Measurements from ENCODE around the gene PHC2. TPM values are rescaled to one million over a fixed set of nuclear protein-coding genes. Genes with fewer than 3 reads are reported as not detected.

Gene PHC2
- total RNA-seq, 1 experiment from 2014 or later, result 137 TPM

GRCh38 chr1:33364565-33364918 is 66.4 kb downstream of the PHC2 start:
- no peaks in the 10 kb centered on the region for H3K9me3 Mint-ChIP-seq (ENCODE audit: unreplicated experiment)
- peaks cover 13% of the 10 kb centered on the region for H3K36me3 Mint-ChIP-seq (ENCODE audit: insufficient read depth, unreplicated experiment)
- no peaks in the 10 kb centered on the region for H3K27me3 Mint-ChIP-seq (ENCODE audit: insufficient read depth, unreplicated experiment)
- ChIA-PET POLR2A (interaction anchor here (0.5 kb wide), 1 partner anchor 68 kb away, joined by 3 read pairs; no protein-coding TSS in a partner anchor), CTCF (interaction anchor here (0.6 to 13.2 kb wide), 3 partner anchors 16 to 68 kb away, joined by 3 to 180 read pairs (median 5); no protein-coding TSS in a partner anchor)
- peaks cover 6% of the 10 kb centered on the region for H3K4me1 Mint-ChIP-seq (ENCODE audit: insufficient read depth, unreplicated experiment)
- no peak overlapping the region for H3K27ac Mint-ChIP-seq (ENCODE audit: low read depth, unreplicated experiment)
- no TSS peak for BruUV-seq (replicated peaks)
- H3K4me3 Mint-ChIP-seq (ENCODE audit: unreplicated experiment), result no peak overlapping the region
- intact Hi-C loops (cut with micrococcal nuclease), result no loop called here
- no peak for DNase-seq (ENCODE audit: unreplicated experiment)
- TF ChIP-seq CTCF (IDR thresholded peaks at IDR 0.05; ENCODE audit: unreplicated experiment), result no peak

GRCh38 chr1:33363470-33363861 is 67.4 kb downstream of the PHC2 start:
- Mint-ChIP-seq H3K27me3 (ENCODE audit: insufficient read depth, unreplicated experiment) (no peaks in the 10 kb centered on the region), H3K4me3 (ENCODE audit: unreplicated experiment) (no peak overlapping the region), H3K9me3 (ENCODE audit: unreplicated experiment) (no peaks in the 10 kb centered on the region), H3K4me1 (ENCODE audit: insufficient read depth, unreplicated experiment) (peaks cover 6% of the 10 kb centered on the region), H3K36me3 (ENCODE audit: insufficient read depth, unreplicated experiment) (peaks cover 13% of the 10 kb centered on the region), H3K27ac (ENCODE audit: low read depth, unreplicated experiment) (no peak overlapping the region)
- no peak for TF ChIP-seq CTCF (IDR thresholded peaks at IDR 0.05; ENCODE audit: unreplicated experiment)
- ChIA-PET POLR2A (no interaction called here), CTCF (interaction anchor here (0.6 to 13.2 kb wide), 4 partner anchors 67 to 209 kb away, joined by 3 to 180 read pairs (median 4); no protein-coding TSS in a partner anchor)
- no TSS peak for BruUV-seq (replicated peaks)
- no peak for DNase-seq (ENCODE audit: unreplicated experiment)
- intact Hi-C loops (cut with micrococcal nuclease), result no loop called here

- no peak for TF ChIP-seq CTCF (IDR thresholded peaks at IDR 0.05; ENCODE audit: unreplicated experiment)
- H3K9me3 Mint-ChIP-seq (ENCODE audit: unreplicated experiment), result no peaks in the 10 kb centered on the region
- intact Hi-C loops (cut with micrococcal nuclease), result no loop called here
- H3K27ac Mint-ChIP-seq (ENCODE audit: low read depth, unreplicated experiment), result no peak overlapping the region
- H3K4me1 Mint-ChIP-seq (ENCODE audit: insufficient read depth, unreplicated experiment), result peaks cover 6% of the 10 kb centered on the region
- no TSS peak for BruUV-seq (replicated peaks)
- no peak overlapping the region for H3K4me3 Mint-ChIP-seq (ENCODE audit: unreplicated experiment)
- H3K27me3 Mint-ChIP-seq (ENCODE audit: insufficient read depth, unreplicated experiment), result no peaks in the 10 kb centered on the region
- no peak for DNase-seq (ENCODE audit: unreplicated experiment)
- H3K36me3 Mint-ChIP-seq (ENCODE audit: insufficient read depth, unreplicated experiment), result peaks cover 13% of the 10 kb centered on the region
- ChIA-PET CTCF (interaction anchor here (1.1 to 13.2 kb wide), 2 partner anchors 67 to 107 kb away, joined by 4 to 180 read pairs; no protein-coding TSS in a partner anchor), POLR2A (interaction anchor here (0.9 kb wide), 1 partner anchor 60 kb away, joined by 3 read pairs; no protein-coding TSS in a partner anchor)
These were observed 67.9 kb downstream of the PHC2 start for GRCh38 chr1:33363021-33363420.

- Mint-ChIP-seq H3K4me1 (ENCODE audit: insufficient read depth, unreplicated experiment) (peaks cover 6% of the 10 kb centered on the region), H3K36me3 (ENCODE audit: insufficient read depth, unreplicated experiment) (peaks cover 13% of the 10 kb centered on the region), H3K4me3 (ENCODE audit: unreplicated experiment) (no peak overlapping the region), H3K27ac (ENCODE audit: low read depth, unreplicated experiment) (peak overlapping the region; percentile 82), H3K27me3 (ENCODE audit: insufficient read depth, unreplicated experiment) (no peaks in the 10 kb centered on the region), H3K9me3 (ENCODE audit: unreplicated experiment) (no peaks in the 10 kb centered on the region)
- no peak for TF ChIP-seq CTCF (IDR thresholded peaks at IDR 0.05; ENCODE audit: unreplicated experiment)
- CTCF ChIA-PET, result interaction anchor here (0.5 to 13.2 kb wide), 6 partner anchors 65 to 935 kb away, joined by 3 to 180 read pairs (median 4); no protein-coding TSS in a partner anchor
- intact Hi-C loops (cut with micrococcal nuclease), result no loop called here
- POLR2A ChIA-PET, result interaction anchor here (2.2 kb wide), 1 partner anchor 11 kb away, joined by 8 read pairs; no protein-coding TSS in a partner anchor
- BruUV-seq (replicated peaks), result no TSS peak
- no peak for DNase-seq (ENCODE audit: unreplicated experiment)
These were observed 69.2 kb downstream of the PHC2 start for GRCh38 chr1:33361532-33362235.
